Lung microvascular endothelial cell (primary cell): ENCODE measurements around the gene MFSD6. TPM values are rescaled to one million over a fixed set of nuclear protein-coding genes. Genes with fewer than 3 reads are reported as not detected.
"Not testable (repeated sequence)": the region's sequence is repeated elsewhere in the genome, so short reads cannot be mapped to it uniquely, and the experiment has no call there.

ENCODE experiments used
- DNase-seq, 2 donors: peaks; one replicate each; pipeline versions ENCODE4 v3.0.0 to v3.0.0-alpha.2; 2010; ENCODE audit warnings: low read depth in 2 of 2
- total RNA-seq: library from RNA; depleted of rRNA; stranded (reverse); fragments of >200 nt; gene quantifications from 2 replicates; pipeline ENCODE4 v1.2.1, GENCODE V29; 2014

MFSD6 gene
- 3.0 and 5.2 TPM in 2 replicates for total RNA-seq

GRCh38 chr2:190407662-190408537, at the start of gene MFSD6:
TSS of gene MFSD6 (plus strand) at chr2:190408355. CDS start at chr2:190436030, 27,675 bp downstream.
- DNase-seq, result peak; percentile 9 to 24

DNA sequence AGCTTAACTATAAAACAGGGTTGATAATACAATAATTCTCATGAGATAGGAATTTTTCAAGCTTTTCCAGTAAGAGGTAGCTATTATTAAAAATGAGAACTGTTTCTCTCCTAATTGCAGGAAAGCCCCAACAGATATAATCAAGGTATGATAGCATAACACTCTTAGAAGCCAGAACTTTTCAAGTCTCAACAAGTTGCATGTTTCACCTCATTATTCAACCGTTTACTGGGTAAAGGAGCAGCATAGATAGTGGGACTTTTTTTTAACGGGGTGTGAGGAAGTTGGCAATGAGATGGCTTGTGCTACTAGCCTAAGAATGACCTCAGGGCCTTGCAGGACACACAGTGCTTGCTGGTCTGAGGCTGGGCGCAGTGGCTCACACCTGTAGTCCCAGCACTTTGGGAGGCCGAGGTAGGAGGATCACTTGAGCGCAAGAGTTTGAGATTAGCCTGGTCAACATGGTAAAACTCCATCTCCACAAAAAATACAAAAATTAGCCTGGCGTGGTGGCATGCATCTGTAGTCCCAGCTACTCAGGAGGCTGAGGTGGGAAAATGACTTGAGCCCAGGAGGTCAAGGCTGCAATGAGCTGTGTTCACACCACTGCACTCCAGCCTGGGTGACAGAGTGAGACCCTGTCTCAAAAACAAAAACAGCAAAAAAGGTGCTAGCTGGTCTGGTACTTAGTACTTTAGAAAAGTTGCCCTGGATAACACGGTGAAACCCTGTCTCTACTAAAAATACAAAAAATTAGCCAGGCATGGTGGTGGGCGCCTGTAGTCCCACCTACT, 49.3 kb upstream of the MFSD6 start:
- DNase-seq, result not testable (repeated sequence)

DNA sequence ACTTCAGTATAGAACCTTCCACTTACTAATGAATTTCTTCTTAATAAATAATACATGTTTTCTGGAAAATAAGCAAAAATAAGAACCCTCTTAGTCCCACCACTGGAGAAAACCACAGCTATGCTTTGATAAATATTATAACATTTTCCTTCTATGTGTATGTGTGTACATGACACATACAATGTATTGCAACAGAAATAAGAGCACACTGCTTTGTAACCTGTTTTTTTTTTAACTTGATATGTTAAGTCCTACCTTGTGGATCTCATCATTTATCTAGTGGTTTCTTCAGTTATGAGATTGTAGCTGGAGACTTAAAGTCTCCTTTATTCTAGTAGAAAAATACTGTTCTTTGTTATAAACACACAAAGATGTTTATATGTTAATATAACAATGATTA, 47.6 kb upstream of the MFSD6 start:
- DNase-seq, result no peak

- DNase-seq, result no peak
These were observed 47.2 kb upstream of the MFSD6 start for GRCh38 chr2:190360965-190361364.

DNA sequence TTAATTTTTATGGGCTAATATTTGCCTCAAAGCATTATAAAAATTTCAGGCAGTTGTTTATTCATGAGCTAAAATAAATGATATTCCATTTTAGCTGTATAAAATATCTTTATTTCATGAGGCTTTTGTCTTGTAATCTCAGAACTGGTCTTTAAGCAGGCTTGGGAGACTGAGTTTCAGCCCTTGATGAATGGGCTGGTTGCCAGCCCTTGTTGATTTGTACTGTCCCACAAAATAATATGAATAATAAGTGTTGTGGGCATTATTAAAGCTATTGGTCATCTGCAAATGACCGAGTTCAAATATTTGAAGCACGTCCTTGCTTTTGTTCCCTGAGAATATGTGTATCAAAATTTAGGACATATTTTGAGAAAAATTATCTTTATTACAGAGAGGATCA, 46.6 kb upstream of the MFSD6 start:
- DNase-seq, result no peak

- DNase-seq, result no peak
These were observed 45.3 kb upstream of the MFSD6 start for GRCh38 chr2:190362894-190363293.

GRCh38 chr2:190365499-190366204, 42.5 kb upstream of the MFSD6 start:
- no peak for DNase-seq

GRCh38 chr2:190366248-190366753, 41.9 kb upstream of the MFSD6 start:
- no peak for DNase-seq

- DNase-seq, result no peak
These were observed 41.1 kb upstream of the MFSD6 start for GRCh38 chr2:190367091-190367490.

GRCh38 chr2:190369635-190370034, 38.5 kb upstream of the MFSD6 start:
- DNase-seq, result no peak

GRCh38 chr2:190376083-190376482, 32.1 kb upstream of the MFSD6 start:
- no peak for DNase-seq

- DNase-seq, result peak in 1 of 2 donors; percentile 60
These were observed 31.4 kb upstream of the MFSD6 start for GRCh38 chr2:190376591-190377245.

DNA sequence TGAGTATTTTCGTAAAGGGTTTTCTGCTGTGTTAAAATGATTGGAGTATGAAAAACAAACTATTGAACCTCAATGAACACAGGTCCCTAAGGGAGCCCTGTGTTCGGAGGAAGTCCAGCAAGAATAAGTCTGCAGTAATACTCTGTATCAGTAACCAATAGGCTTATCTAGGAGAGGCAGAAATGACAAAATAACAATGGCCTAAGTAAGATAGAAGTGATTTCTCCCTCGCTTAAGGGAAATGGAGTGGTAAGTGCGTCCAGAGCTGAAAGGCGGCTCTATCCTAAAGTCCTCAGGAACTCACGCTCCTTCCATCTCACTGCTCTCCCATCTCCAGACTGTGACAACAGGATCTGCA, 29.3 kb upstream of the MFSD6 start:
- DNase-seq, result no peak

DNA sequence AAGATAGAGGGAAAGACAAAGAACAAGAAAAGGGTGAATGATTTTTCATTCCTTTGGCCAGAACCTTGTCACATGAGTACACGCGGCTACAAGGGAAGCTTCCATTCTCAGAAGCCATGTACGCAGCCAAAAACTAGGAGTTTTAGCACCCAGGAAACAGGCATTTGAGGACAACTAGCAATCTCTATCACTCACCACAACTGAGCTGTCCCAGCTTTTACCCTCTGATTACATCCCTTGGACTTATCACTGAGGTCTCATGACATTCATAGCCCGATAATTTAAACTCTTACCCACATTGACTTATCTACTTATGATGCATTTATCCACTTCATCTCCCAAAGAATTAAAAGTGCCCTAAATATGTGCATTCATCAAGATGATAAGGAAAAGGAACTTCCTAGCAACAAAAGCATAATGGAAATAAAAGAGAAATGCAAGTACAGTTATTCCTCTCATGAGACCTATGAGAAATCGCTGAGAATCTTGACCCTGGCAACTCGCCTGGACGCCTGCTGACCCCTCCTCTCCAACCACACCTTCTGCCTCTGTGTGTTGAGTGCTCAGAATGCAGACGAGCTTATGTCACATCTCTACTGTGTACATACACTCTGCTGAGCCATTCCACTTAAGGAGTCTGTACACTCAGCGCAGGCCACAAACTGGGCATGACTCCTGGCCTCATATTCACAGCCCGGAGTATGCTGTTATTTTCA, 28.7 kb upstream of the MFSD6 start:
- no peak for DNase-seq

DNA sequence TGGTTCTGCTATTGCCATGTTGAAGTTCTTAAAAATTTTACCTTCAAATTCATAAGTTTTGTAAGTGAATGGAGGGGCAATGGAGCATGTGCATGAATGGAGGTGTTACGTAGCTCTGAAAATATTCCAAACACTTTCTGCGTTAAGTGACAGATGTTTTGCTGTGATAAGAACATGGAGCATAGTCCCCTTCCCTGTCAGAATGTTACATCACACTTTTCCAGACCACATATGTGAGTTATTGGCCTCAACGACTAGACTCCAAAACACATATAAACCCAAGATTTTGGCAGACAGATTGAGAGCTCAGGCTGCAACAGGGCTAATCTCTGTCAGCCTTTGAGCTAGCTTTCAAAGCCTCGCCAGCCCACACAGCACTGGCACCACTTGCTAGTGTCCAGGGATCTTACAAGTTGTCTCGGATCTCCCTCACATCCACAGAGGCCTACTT, 27.2 kb upstream of the MFSD6 start:
- DNase-seq, result peak in 1 of 2 donors; percentile 62

DNA sequence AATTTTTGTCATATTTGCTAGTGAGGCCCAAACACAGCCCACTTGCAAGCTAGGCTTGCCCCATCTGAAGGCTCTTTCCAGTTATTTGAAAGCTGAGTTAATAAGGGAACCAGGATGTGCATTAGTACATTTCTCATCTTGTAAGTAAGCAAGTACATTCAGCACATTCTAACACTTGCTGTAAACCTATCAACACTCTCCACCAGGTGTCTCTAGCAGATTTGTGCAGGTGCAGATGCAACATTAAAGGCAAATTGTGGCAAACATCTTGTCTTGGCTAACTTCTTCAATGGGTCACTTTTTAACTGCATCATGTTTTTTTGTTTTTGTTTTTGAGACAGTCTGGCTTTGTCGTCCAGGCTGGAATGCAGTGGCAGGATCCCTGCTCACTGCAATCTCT, 25.3 kb upstream of the MFSD6 start:
- DNase-seq, result peak; percentile 71 to 76

DNA sequence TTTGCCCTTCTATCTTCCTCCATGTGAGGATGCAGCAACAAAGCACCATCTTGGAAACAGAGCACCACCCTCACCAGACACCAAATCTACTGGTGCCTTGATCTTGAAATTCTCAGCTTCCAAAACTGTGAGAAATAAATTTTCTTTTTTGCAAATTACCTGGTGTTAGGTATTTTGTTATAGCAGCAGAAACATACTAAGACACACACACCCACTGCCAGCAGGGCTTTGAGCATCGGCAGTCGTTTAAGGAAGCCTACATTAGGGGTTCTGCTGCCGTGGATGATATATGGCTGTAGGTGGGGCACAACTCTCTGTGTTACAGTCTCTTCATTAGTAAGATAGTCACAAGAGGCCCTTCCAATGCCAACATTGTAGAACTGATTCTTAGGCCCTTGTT, 20.7 kb upstream of the MFSD6 start:
- DNase-seq, result no peak

DNA sequence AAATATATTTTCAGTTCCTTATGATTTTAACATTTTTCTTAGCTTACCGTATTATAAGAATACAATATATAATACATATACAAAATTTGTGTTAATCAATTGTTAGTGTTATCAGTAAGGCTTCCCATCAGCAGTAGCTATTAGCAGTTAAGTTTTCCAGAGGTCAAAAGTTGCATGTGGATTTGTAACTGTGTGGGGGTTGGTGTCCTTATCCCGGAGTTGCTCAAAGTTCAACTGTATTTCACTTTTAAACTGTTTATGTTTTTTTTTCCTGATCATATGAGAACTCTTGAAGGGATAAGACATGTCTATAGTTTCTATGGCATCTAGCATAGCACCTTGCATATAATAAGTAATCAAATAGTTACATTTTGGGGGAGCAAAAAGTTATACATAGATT, 11.9 kb upstream of the MFSD6 start:
- no peak for DNase-seq

DNA sequence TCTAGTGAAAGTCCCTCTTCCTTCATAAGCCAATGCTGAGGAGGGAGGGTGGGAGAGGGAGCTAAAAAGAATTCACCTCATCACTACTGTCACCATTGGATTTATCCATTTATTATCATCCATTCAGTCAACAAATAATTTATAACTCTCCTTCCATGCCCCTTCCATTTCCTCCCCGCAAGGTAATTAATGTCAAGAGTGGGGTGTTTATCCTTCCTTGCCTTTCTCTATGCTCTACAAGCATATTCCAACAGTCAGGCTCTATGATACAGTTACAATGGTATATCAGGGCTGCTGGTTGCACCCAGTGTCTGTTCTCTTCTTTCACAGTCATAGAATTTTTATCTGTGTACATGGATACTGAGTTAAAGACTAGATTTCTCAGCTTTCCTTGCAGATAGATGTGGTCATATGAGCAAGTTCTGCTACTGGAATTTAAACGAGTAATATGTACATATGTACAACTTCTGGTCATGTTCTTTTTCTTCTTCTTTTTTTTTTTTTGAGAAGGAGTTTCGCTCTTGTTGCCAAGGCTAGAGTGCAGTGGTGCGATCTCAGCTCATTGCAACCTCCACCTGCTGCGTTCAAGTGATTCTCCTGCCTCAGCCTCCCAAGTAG, 5.1 kb upstream of the MFSD6 start:
- DNase-seq, result no peak

- no peak for DNase-seq
These were observed 3.7 kb upstream of the MFSD6 start for GRCh38 chr2:190404487-190404886.
